Right hindlimb (tissue), 1 donor: ENCODE data around the gene ZIC1.
A peak's percentile ranks its signal among the peaks of the same experiment; 100 is the strongest.

Experiments used
- DNase-seq: peaks from one replicate; pipeline ENCODE4 v3.0.0-alpha.2; 2018

The ZIC1 gene

GRCh38 chr3:147409143-147410115 is at the start of gene ZIC1:
ZIC1 (plus strand) TSS chr3:147409365; CDS start chr3:147410113, 748 bp downstream.
- DNase-seq: peak; percentile 71

GRCh38 chr3:147360051-147360439 is 49.1 kb upstream of the ZIC1 start:
- DNase-seq: no peak

DNA sequence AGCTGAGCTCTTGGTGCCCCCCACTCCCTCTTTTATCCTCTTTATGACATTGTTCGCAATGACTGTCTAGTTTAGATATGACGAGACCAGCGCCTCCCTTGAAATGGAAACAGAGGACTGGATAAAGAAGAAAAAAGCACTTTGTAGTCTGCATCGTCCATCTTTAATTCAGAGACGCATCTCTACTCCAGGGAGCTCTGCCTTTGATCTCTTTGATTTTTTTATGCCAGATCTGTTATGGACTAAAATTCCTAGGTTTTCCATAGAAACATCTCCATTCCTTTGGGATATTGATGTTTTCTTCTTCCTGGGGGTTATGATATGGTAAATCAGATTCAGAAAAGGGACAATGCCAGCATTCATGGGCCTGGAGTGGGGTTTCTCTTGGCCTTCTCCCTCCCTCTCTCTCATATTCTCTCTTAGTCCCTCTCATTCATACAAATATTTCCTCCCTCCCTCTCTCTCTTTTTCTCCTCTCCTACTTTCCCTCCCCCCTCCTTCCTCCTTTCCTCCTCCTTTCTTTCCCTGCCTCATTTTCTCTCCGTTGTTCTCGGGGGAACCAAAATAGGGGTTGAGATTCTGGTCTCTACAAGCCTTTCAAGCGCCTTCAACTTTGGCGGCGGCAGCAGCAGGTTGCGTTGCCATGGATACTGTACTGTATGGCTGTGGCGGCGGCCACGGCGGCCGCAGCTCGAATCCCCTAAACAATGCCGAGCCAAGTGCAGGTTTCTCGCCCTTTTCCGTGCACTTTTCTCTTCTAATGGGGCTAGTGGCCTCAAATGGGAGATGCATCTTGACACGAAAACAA is 48.3 kb upstream of the ZIC1 start:
- no peak for DNase-seq

- DNase-seq: no peak
These were observed 47.4 kb upstream of the ZIC1 start for GRCh38 chr3:147361454-147362420.

- DNase-seq: no peak
These were observed 44.4 kb upstream of the ZIC1 start for GRCh38 chr3:147364771-147365170.

DNA sequence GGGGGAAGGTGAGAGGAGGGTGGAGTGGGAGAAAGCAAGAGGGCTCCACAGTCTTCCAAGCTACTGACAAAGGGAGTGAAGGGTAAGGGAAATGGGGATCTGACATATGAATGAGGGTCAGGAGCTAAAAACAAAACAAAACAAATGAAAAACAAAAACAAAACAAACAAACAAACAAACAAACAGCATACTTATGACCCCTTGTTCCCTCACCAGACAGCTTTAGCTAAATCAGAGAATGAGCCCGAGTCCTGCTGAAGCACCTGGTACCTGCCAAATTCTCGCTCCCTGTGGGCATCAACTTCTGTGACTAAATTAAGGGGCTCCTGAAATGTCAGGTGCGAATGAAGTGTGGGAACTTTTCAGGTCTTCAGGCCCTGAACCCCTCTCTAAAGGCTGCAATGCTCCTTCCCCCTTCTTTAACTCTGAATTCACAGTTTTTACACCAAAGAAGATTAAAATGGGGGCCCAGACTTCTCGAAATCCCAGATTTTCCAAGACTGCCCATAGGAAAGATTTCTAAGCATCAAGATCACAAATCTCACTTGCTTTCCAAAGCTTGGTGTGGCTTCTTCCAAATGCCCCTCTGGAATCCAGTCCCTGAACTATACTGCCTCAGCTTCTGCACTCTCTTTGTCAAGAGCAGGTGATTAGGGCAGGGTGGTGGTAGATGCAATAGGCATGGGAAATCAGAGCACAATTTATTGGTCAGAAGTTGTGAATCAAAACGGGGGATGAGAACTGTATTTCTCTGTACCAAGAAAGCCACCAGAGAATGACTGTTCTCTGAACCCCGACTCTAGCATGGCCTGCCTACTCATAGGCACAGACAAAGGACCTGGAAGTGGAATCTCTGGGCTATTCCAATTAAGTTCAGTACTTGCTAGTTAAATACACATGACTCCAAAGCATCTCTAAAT is 43.7 kb upstream of the ZIC1 start:
- DNase-seq: no peak

- DNase-seq: no peak
These were observed 41.5 kb upstream of the ZIC1 start for GRCh38 chr3:147367676-147368075.

DNA sequence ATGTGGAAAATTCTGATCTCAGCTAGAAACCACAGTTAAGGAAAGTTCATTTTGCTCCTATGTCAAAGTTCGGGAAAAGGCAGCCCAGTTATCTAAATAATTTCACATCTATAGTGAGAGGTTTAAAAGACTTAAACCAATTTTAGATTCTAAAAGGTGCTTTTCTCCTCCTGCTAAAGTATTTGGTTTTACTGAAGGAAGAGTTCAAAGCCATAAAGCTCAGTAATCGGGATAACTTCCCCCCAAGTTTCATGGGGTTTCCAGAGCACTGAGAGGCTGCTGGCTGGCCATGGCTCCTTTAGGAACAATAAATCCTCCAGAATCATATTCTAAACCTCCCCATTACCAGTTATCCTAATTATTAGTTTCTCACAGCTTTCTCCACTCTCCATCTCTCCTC is 41.0 kb upstream of the ZIC1 start:
- no peak for DNase-seq

DNA sequence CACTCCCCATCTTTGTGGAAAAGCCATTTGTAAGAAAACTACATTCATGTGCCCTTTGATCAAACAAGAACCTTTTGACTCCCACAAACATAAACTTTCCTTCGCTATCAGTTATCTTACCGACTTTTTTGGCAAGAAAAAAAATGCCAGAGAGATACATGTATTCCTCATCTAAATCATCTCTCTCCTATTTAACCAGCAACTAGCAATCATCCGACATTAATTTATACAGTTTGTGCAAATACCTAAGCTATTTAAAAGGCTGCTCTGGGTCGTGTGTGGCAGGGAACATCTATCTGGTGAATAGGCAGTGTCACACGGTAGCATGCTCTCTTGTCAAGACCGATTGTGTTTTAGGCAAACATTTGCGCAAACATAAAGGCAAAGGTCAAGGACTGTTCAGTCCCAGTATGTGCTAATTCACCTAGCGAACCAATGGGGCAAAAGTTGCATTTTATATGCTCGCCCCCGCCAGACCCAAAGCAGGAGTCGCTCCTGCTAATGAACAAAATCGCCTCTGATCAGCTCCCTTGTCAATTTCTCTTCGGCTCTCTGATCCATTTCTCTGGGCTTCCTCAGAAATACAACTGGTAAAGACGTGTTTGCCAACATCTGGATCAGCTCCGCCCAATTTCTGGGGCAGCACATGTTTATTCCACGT is 40.5 kb upstream of the ZIC1 start:
- no peak for DNase-seq

- no peak for DNase-seq
These were observed 39.9 kb upstream of the ZIC1 start for GRCh38 chr3:147369231-147369630.

DNA sequence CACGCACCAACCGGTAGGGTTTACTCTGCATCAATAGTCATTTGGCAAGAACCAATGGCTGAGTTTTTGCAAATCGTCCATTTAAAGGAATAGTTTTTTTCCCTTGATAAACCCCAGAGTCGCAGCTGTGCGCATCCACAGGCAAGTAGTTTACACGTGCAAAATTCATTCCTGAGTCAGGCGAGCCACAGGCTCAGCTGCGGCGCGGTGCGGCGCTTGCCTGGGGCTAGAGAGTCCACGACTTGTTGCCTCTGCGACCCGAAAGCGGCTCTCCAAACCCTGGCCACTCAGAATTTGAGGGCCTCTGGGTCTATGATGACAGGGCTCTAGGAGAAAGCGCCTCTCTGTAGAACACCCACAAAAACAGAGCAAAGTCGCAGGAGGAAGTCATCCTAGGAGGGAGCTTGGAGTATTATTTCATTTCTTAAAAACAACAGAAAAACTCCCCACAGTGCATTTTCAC is 39.5 kb upstream of the ZIC1 start:
- DNase-seq: no peak

DNA sequence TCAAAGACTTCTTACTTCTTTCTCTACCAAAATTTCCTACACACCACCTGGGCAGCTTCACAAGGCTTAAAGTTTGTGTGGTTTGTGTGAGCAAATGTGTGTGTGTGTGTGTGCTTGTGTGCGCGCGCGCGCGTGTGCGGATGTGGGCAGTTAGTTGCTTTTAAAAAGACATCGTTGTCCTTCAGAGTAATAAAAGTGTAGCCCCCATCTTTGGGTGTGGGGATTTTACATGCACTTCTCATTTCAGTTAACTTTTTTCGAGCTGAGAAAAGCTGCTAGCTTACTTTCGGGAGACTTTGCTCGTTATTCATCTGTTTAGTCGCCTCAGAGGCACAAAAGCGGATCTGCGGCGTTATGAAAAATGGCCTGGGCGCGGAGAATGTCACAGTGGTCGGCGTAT is 38.8 kb upstream of the ZIC1 start:
- no peak for DNase-seq

DNA sequence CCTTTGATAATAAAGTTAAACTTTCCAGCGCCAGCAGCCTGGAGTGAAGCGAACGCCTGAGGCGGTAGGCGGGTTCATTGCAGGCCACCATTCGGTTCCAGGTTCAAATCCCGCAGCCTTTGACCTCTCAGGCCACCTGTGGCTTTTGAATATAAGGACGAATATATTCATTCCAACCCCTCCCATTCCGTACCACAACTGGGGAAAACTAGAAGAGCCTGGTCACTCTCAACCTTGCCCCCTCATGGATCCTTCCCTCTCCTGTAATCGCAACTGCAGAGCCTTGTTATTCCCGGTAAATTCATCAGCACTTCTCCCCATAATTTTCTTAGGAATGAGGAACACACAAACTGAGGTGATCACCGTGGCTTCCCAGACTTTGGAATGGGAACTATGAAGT is 38.0 kb upstream of the ZIC1 start:
- no peak for DNase-seq

GRCh38 chr3:147371771-147372340 is 37.3 kb upstream of the ZIC1 start:
- no peak for DNase-seq

DNA sequence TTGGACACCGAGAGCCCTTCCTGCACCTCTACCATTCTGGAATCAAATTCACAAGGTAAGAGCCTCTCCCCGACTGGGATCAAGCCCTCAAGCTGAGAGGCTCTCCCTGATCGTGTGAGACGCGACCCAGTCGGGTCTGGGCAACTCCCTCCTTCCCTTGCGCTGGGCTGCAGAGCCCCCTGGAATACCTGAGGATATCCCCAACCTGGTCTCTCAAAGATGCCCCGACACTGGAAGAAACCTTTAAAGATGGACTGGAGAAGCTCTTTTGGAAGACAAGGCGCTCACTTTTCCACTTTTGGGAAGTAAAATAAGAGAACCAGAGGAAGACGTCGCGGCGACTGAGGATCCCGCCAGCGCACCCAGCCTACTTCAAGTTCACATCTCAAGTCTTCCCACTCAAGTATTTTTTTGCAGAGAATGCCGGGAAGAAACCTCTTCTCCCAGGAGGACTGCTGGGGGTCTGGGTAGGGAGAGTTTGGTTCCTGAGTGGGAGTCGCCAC is 36.6 kb upstream of the ZIC1 start:
- DNase-seq: no peak

DNA sequence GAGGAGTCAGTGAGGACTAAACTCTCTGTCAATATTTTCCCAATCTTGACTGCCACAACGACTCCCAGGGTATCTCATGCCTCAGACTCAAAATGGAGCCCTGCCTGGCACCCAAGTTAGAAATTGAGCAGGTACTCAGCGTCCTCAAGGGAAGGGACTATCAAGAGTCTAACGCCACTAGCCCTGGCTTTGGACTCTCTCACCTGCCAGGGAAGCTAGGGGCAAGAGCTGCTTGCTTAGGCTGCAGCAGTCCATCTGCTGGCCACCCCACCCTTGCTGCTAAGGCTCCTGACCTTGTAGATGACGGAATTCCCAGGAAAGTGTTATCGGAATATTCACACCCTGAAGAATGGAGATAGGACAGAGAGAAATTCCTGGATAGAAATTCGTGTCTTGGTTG is 35.9 kb upstream of the ZIC1 start:
- no peak for DNase-seq

GRCh38 chr3:147377412-147378367 is 31.5 kb upstream of the ZIC1 start:
- DNase-seq: no peak

DNA sequence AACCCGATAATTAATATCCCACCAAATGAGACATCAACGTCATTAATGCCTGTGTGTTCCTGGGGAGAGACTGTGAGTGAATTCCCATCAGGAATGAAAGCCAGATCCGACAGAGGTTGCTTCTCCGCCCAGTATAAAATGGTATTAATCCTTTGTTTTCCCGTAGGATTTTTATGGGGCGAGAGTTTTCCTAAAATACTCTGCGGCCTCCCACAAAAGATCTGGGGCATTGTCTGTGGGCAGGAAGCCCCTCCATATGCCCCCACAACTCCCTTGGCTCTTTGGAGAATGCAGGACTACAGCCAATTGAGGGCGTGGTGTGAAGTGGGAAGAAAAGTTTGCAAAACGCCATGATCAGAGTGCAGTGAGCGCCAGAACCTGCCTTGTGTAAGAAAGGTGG is 29.5 kb upstream of the ZIC1 start:
- no peak for DNase-seq

GRCh38 chr3:147380387-147380951 is 28.7 kb upstream of the ZIC1 start:
- no peak for DNase-seq
